ENCODE results near the gene SCN9A.

The SCN9A gene

DNA sequence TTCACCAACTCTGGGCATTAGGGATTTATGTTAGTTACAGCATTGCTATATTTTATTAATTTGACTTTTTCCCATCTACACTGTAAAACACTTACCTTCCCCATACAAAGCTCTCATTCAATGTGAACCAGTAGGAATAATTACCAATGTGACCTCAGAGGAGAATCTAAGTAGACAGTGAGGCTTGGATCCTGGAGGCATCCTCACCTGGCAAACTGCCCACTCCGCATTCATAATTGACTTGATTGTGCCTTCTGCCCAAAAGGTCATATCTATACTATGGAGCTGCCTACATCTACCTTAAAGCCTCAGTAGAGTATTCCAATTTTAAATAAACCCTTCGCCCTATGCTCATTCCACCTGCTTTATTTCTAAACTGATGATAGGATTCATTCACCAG, 202.5 kb downstream of the SCN9A start:
- no peak for DNase-seq (ENCODE audit: low read depth in 2 of 2)

DNA sequence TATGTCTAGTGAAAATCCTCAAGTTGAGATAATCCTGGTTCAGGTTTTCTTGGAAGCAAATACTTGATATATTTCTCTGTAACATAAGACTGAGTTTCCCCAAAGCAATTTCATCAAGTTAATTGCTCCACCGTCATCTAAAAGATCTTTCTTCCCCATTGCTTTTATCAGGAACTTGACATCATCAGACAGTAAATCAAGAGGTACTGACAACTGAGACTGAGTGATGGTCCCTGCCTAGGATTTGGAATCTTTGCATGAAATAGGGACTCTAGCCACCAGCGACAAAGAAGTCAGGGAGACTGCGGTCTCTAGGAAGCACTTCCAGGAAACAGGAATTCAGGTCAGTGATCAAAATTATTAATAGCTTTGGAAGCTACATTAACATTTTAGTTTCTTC, 204.5 kb downstream of the SCN9A start:
- DNase-seq (ENCODE audit: low read depth in 2 of 2) = no peak

DNA sequence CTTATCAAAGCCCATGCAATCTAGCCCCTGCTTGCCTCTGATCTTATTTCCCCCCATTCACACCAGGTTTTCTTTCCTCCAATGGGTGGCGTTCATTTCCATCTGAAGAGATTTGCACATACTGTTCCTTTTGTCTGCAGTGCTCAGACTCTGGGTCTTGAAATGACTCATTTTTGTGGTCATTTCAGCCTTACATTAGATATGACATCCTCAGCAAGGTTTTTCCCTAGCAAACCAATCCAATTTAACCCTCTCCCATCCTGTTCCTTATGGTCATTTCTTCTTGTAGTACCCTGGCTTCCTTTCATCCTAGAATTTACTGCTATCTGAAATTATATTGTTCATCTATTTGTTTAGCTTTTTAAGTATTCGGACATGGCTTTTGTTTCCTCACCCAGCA, 205.4 kb downstream of the SCN9A start:
- no peak for DNase-seq (ENCODE audit: low read depth in 2 of 2)

DNA sequence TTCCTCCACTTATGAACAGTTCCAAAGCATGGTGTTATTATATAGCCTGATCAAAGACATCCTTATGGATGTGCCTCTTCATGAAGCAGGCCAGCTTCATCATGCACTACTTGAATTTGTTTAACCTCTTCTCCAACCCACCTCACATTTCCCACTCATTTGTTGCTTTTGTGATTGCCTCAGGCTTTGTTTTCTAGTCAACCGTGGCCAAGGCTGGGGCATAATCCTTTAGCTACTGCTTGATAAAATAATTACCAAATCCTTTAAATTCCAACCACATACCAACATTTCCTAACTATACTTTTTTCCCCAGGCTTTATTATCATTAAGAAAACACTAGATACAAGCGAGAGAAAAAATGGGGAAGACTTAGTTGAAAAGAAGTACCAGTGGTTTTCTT, 208.3 kb downstream of the SCN9A start:
- DNase-seq (ENCODE audit: low read depth in 2 of 2) = no peak

DNA sequence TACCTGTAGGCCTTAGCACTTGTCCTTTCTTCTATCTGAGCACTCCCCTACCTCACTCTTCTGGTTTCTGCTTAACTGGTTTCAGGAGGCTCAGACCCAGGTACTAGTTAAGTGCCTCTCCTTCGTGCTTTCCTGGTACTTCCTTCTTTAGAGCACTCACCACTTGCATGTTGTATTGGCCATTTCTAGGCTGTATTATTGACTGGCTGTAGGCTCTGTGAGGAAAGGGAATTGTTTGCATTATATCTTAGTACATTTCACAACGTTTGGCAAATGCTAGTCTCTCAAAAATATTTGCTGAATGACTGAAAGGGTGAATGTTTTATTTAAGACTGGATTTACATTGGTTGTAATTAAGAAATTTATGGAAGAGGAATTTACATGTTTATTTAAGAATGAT, 212.0 kb downstream of the SCN9A start:
- DNase-seq (ENCODE audit: low read depth in 2 of 2) = no peak

DNA sequence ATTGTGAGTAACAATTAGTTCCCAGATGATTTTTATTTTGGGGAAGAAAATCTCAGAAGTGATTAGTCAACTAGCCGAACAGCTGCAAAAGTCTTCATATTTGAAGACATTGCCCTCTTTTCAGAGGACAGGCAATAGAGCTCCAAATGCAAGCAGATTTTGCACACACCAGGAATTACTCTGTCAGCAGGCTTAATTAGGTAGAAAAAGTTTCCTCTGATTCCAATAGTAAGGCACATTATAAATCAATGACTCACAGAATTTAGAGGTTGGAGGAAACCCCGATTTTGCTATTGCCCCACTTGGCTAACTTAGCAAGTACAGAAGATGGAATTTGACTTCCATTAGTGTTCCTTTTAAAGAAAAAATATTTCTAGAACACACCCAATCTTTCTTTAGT, 217.2 kb downstream of the SCN9A start:
- DNase-seq (ENCODE audit: low read depth in 2 of 2) = no peak

DNA sequence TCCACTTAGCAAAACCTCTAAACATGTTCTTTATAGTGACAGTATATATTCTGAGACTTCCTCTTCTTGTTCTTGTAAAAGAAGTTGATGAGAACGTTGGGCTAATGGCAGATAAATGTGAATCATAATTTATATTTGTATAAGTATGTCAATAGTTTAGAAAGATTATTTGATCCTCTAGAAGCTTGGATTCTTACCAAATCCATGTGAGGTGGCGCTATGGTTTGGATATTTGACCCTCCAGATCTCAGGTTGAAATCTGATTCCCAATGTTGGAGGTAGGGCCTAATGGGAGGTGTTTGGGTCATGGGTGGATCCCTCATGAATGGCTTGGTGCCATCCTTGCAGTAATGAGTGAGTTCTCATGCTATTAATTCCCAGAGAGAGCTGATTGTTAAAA, 218.2 kb downstream of the SCN9A start:
- no peak for DNase-seq (ENCODE audit: low read depth in 2 of 2)

DNA sequence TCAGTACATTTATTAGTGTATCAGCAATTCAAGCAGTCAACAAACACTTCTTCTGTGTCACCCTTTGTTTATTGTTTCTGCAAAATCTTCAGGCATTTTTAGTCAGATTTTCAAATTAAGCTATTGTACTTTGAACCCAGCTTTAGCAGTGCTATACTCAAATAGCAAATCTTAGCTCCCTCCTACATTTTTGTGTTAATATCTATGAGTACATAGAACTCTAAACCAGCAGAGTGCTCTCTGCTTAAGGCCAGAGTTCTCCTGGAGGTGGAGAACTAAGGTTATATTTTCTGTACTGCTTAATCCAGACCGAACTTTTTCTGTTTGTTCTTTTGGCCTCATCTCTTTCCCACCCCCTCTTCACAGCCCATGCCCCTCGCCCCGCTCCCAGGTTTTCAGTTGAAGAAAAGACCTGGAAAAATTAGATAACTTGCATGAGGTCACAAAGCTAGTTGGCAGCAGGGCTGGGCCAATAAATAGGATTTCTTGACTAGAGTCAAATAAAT, 218.7 kb downstream of the SCN9A start:
- no peak for DNase-seq (ENCODE audit: low read depth in 2 of 2)

DNA sequence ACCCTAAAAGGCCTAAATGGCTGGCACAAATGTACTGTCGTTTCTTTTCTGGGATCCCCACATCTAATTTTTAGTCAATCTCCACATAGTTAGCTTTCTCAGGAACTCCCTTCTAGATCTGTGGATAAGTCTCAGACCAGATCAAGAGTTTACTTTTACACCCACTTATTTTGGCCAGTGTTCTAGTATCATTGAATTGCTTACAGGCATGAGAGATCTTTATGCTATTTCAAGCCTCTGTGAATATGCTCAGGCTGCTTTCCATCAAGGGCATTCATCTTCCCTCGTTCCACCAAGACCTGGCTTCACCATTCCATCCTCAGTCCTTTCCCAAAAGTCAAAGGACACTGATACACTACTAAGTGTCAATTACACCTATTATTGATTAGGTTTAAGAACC, 220.2 kb downstream of the SCN9A start:
- no peak for DNase-seq (ENCODE audit: low read depth in 2 of 2)

DNA sequence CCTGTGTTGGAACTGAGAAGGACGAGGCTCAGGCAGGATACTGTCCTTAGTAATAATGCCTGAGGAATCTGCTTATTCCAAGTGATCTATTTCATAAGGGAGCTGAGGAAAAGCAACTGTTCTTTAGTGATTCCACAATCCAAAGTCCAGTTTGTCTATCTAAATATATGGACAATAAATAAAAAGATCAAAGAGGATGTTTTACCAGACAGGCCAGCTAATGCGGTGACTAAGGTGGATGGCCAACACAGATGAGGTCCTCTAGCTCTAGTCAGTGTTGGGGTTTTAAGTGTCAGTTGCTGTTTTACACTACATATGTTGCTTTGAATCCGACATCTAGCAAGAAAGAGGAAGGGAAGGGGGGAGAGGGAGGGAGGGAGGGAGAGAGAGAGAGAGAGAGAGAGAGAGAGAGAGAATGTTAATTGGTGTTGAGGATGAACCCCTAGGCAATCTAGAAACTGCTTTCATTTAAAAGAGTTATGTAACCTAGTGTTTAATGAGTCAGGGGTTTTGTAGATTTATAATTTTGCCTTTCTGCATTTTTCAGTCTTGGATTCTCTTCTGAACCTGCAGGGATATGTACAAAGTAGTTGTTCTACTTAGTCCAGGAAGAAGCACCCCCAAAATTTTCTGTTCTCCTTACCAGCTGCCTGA, 220.9 kb downstream of the SCN9A start:
- no peak for DNase-seq (ENCODE audit: low read depth in 2 of 2)

DNA sequence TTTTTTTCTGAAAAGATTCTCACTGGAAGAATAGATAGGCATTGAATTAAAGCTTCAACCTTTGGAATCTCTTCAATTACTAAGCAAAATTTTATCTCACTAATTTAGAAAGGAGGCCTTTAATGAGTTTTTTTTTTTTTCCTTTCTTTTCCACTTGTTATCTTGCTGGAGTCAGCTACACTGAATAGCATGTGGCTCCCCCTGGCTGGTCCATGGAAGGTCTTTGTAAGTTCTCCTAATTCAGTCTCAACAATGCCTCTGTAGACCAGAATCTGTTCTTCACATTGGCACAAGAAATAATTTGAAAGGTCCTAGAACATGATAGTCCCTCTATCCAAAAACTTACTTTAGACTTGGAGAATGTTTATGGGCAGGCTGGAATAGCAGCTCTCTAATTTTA, 223.7 kb downstream of the SCN9A start:
- no peak for DNase-seq (ENCODE audit: low read depth in 2 of 2)

DNA sequence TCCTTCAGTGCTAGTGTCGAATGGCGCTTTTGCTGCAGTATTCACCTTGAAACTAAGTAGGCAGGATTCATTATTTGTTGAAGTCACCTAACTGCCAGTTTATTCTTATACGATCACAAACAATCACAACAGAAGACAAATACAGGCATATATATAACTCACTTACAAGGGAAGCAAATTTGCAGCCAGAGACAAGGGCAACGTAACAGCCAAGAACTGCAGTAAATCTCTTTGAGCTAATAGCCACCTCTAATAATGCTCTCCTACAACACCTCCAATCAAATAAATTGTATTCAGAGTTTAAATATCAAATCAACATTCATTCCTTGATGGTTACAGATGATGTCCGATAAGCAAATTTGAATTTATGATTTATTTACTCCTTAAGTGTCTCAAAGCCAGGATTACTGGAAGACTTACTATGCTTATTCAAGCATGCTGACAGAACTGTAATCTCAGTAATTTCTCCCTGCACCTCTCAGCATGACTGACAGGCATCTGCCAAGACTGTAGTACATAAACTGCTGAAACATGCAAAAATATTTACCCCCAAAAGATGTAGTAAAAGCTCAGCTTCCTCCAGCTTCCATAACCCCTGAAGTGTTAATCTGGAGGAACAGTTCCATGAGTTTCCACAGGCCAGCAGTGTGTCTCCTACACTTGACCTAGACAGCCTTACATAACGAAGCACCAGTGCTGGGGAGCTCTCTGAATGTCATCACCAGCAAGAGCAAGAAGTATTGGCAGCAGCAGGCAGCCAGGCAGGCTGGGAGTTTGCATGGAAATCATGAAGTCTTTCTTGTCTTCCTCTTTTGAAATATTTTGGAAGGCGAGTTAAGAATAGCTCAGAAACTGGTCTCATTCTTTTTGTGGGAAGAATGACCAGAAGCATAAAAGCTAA, 227.0 kb downstream of the SCN9A start:
- no peak for DNase-seq (ENCODE audit: low read depth in 2 of 2)

DNA sequence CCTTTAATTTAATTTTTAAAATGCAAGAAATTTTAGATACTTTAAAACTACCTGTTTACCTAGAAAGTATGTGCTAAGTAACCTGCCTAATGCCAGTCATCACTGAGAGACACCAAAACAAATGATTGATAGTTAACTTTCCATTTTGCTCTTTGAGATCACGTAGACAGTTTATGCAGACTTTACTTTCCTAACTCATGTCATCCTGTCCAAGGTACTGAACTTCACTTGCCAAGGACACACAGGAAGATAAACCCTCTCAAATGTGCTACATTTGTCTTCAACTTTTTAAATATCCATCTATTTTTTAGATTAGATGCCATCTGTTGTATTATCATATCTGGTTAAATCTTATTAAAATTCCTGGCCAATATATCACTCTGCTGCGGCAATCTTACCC, 227.9 kb downstream of the SCN9A start:
- DNase-seq (ENCODE audit: low read depth in 2 of 2) = no peak
